Type B pancreatic cell (in vitro differentiated cells): Measurements from ENCODE around the gene KRT33A. TPM values are rescaled to one million over a fixed set of nuclear protein-coding genes. Genes with fewer than 3 reads are reported as not detected.
"Not testable (repeated sequence)": the region's sequence is repeated elsewhere in the genome, so short reads cannot be mapped to it uniquely, and the experiment has no call there.

Experiments used
- DNase-seq: peaks from one replicate; pipeline ENCODE4 v3.0.0; 2021; ENCODE audit warnings: mixed read lengths; ENCODE audit not compliant: unreplicated experiment; ENCODE audit errors: extremely low spot score
- H3K27ac Mint-ChIP-seq: 2 replicates; pipeline ENCODE4 v1.8.0; 2021; ENCODE audit warnings: mild to moderate bottlenecking, mixed read lengths
- H3K27me3 Mint-ChIP-seq: 2 replicates; pipeline ENCODE4 v1.8.0; 2021; ENCODE audit warnings: mixed read lengths
- H3K36me3 Mint-ChIP-seq: 2 replicates; pipeline ENCODE4 v1.8.0; 2021; ENCODE audit warnings: mixed read lengths
- H3K4me1 Mint-ChIP-seq: one replicate; pipeline ENCODE4 v1.8.0; 2021; ENCODE audit warnings: mixed read lengths; ENCODE audit not compliant: unreplicated experiment
- H3K4me3 Mint-ChIP-seq: 2 replicates; pipeline ENCODE4 v1.8.0; 2021; ENCODE audit warnings: mild to moderate bottlenecking, mixed read lengths
- H3K9me3 Mint-ChIP-seq: 2 replicates; pipeline ENCODE4 v1.8.0; 2021; ENCODE audit warnings: mixed read lengths
- CTCF ChIP-seq: fragments of 200-600 bp; sonication (generic); conservative IDR thresholded peaks from 2 replicates; pipeline ENCODE4 v1.5.0; 2021; ENCODE audit warnings: antibody characterized with exemption, mild to moderate bottlenecking
- total RNA-seq: library from RNA; stranded (reverse); gene quantifications from 2 replicates; pipeline ENCODE4 v1.2.1, GENCODE V29; 2021; ENCODE audit warnings: low replicate concordance

The KRT33A gene
- total RNA-seq, 1 donor from 2014 or later, result 0.24 TPM

GRCh38 chr17:41386227-41386626 is 35.6 kb upstream of the KRT33A start:
- no peak for TF ChIP-seq CTCF
- Mint-ChIP-seq H3K4me1 (peaks cover 11% of the 10 kb centered on the region), H3K4me3 (no peak overlapping the region), H3K36me3 (no peaks in the 10 kb centered on the region), H3K27ac (no peak overlapping the region), H3K9me3 (peaks cover 7% of the 10 kb centered on the region), H3K27me3 (no peaks in the 10 kb centered on the region)
- no peak for DNase-seq

- no peak for DNase-seq
- no peak overlapping the region for H3K4me3 Mint-ChIP-seq
- H3K27ac Mint-ChIP-seq, result no peak overlapping the region
- H3K9me3 Mint-ChIP-seq, result peaks cover 7% of the 10 kb centered on the region
- no peaks in the 10 kb centered on the region for H3K4me1 Mint-ChIP-seq
- no peak for TF ChIP-seq CTCF
- H3K36me3 Mint-ChIP-seq, result no peaks in the 10 kb centered on the region
- H3K27me3 Mint-ChIP-seq, result peaks cover 4% of the 10 kb centered on the region
Measured at GRCh38 chr17:41383690-41384089, 33.1 kb upstream of the KRT33A start.

GRCh38 chr17:41382394-41382793 is 31.8 kb upstream of the KRT33A start:
- no peak for DNase-seq
- no peak overlapping the region for H3K27ac Mint-ChIP-seq
- no peak overlapping the region for H3K4me3 Mint-ChIP-seq
- no peaks in the 10 kb centered on the region for H3K4me1 Mint-ChIP-seq
- peaks cover 7% of the 10 kb centered on the region for H3K9me3 Mint-ChIP-seq
- TF ChIP-seq CTCF, result no peak
- H3K36me3 Mint-ChIP-seq, result no peaks in the 10 kb centered on the region
- peaks cover 6% of the 10 kb centered on the region for H3K27me3 Mint-ChIP-seq

GRCh38 chr17:41381943-41382342 is 31.3 kb upstream of the KRT33A start, which contains the start of gene KRT34:
KRT34 (minus strand) TSS chr17:41382306; CDS start chr17:41382246, 60 bp downstream.
- H3K36me3 Mint-ChIP-seq, H3K27me3 Mint-ChIP-seq, H3K4me1 Mint-ChIP-seq, DNase-seq, H3K9me3 Mint-ChIP-seq, H3K27ac Mint-ChIP-seq, H3K4me3 Mint-ChIP-seq: not testable (repeated sequence)

GRCh38 chr17:41380091-41380490 is 29.5 kb upstream of the KRT33A start:
- H3K36me3 Mint-ChIP-seq, H3K4me3 Mint-ChIP-seq, DNase-seq, H3K9me3 Mint-ChIP-seq, H3K27ac Mint-ChIP-seq, H3K4me1 Mint-ChIP-seq, H3K27me3 Mint-ChIP-seq: not testable (repeated sequence)

GRCh38 chr17:41377546-41377945 is 26.9 kb upstream of the KRT33A start:
- Mint-ChIP-seq H3K27ac (no peak overlapping the region), H3K27me3 (peaks cover 8% of the 10 kb centered on the region), H3K4me1 (no peaks in the 10 kb centered on the region), H3K4me3 (no peak overlapping the region), H3K9me3 (peaks cover 4% of the 10 kb centered on the region), H3K36me3 (no peaks in the 10 kb centered on the region)
- no peak for DNase-seq
- TF ChIP-seq CTCF, result no peak

GRCh38 chr17:41369713-41370112 is 19.1 kb upstream of the KRT33A start, which contains the start of gene KRT33B:
KRT33B (minus strand) TSS chr17:41369813; CDS start chr17:41369750, 63 bp downstream.
- H3K4me3 Mint-ChIP-seq, result no peak within 1 kb of the TSS
- no peak within 1 kb of the TSS for H3K27ac Mint-ChIP-seq
- peaks cover 3% of the 10 kb centered on the region for H3K27me3 Mint-ChIP-seq
- no peak for TF ChIP-seq CTCF
- no peak for DNase-seq
- no peaks in the 10 kb centered on the region for H3K36me3 Mint-ChIP-seq
- no peaks in the 10 kb centered on the region for H3K9me3 Mint-ChIP-seq
- no peaks in the 10 kb centered on the region for H3K4me1 Mint-ChIP-seq
